Right lobe of liver (tissue), 6 donors: ENCODE data around the gene CLDN24. TPM values are rescaled to one million over a fixed set of nuclear protein-coding genes. Genes with fewer than 3 reads are reported as not detected.

Source experiments
- ATAC-seq, 4 donors: fragments of 200-7000 bp; cut with Tn5 transposase; one replicate each; pipeline ENCODE4 v1.9.1; 2020; ENCODE audit warnings: mild to moderate bottlenecking in 4 of 4, moderate library complexity in 4 of 4
- DNase-seq, 3 donors: peaks; one replicate each; pipeline ENCODE4 v3.0.0-alpha.2; 2020
- H3K27ac ChIP-seq, 3 donors: fragments of 200-600 bp; one replicate each; pipeline ENCODE4 v1.8.0; 2022
- H3K27me3 ChIP-seq, 2 donors: fragments of 200-600 bp; one replicate each; pipeline ENCODE4 v1.8.0; 2022
- H3K36me3 ChIP-seq, 4 donors: fragments of 200-600 bp; sonication (generic) in 1 of 4; one replicate each; pipeline versions ENCODE4 v1.5.1 to v1.8.0; 2017 to 2022; ENCODE audit warnings: control low read depth in 1 of 4
- H3K4me1 ChIP-seq, 4 donors: fragments of 200-600 bp; sonication (generic) in 1 of 4; one replicate each; pipeline versions ENCODE4 v1.5.1 to v1.8.0; 2017 to 2022; ENCODE audit warnings: control low read depth in 1 of 4
- H3K4me3 ChIP-seq, 3 donors: fragments of 200-600 bp; one replicate each; pipeline ENCODE4 v1.8.0; 2022
- H3K9me3 ChIP-seq, 4 donors: fragments of 200-600 bp; sonication (generic) in 1 of 4; one replicate each; pipeline versions ENCODE4 v1.5.1 to v1.8.0; 2017 to 2022; ENCODE audit warnings: control low read depth in 1 of 4
- POLR2A ChIP-seq: fragments of 450-650 bp; IDR thresholded peaks from one replicate; pipeline ENCODE4 v1.6.1; 2017; ENCODE audit warnings: antibody characterized with exemption, mild to moderate bottlenecking
- WGBS: methylation state at CpG from one replicate; pipeline ENCODE4 v1.1.6; 2018; ENCODE audit warnings: low coverage, low lambda C conversion rate; ENCODE audit not compliant: insufficient coverage; ENCODE audit errors: missing lambda C conversion rate; 5-methylcytosine and 5-hydroxymethylcytosine counted together
- intact Hi-C, 2 donors: fragments of 100-400 bp; cut with DNase I; formaldehyde crosslinking; loops; one replicate each; pipeline versions ENCODE4 v1.11.2 to v1.14.1; 2022
- total RNA-seq, 6 experiments: library from RNA; depleted of rRNA in 2 of 6; stranded (reverse); fragments of >200 nt in 2 of 6; fragmentation: NEBNext Ultra II Directional in 3 of 6; extraction: Animal tissue kit (Norgen Biotek cat#: 25700) in 3 of 6; gene quantifications; one replicate each; pipeline versions ENCODE4 v1.1.0 to v1.2.4, GENCODE V29; 2016 to 2023
- TF ChIP-seq, protein P1 (sequence below), 4 donors: fragments of 200-600 bp in 3 of 4; fragments of 450-650 bp in 1 of 4; IDR thresholded peaks; one replicate each; pipeline versions ENCODE4 v1.5.1 to v1.8.0; 2016 to 2022; ENCODE audit warnings: antibody characterized with exemption in 4 of 4, mild to moderate bottlenecking in 2 of 4
- donor health status: DM: no; HTN: yes; CAD: no.
- donor health status: DM: no; HTN: no; CAD: no.
- donor health status: DM: no; HTN: no; CAD: no.
- donor health status: DM: no; HTN: yes; CAD: no.
- donor health status: DM: no; HTN: yes; CAD: no.

CLDN24 gene
- total RNA-seq, 6 experiments from 2014 or later = not detected

DNA sequence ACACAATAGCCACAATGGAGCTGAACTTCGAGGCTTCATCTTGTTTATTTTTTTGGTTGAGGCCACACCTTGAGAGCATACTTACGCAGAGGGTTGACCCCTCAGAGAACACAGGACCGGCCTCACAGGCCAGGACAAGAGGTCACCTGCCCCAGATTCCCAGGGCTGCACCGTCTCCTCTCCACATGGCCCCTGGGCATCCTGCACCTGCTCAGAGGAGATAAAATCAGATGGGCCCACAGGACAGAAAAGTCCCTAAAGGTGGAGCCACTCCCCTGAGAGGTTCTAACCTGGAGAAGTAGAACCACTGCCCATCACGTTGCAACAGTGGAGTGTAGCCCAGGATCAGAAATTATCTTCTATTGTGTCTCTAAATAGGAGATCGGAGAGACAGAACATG, 1.1 kb upstream of the CLDN24 start:
- no peak for DNase-seq
- no peaks in the 10 kb centered on the region for H3K27me3 ChIP-seq
- no peak overlapping the region for H3K4me3 ChIP-seq
- no peak for TF ChIP-seq POLR2A
- TF ChIP-seq, protein P1, sequence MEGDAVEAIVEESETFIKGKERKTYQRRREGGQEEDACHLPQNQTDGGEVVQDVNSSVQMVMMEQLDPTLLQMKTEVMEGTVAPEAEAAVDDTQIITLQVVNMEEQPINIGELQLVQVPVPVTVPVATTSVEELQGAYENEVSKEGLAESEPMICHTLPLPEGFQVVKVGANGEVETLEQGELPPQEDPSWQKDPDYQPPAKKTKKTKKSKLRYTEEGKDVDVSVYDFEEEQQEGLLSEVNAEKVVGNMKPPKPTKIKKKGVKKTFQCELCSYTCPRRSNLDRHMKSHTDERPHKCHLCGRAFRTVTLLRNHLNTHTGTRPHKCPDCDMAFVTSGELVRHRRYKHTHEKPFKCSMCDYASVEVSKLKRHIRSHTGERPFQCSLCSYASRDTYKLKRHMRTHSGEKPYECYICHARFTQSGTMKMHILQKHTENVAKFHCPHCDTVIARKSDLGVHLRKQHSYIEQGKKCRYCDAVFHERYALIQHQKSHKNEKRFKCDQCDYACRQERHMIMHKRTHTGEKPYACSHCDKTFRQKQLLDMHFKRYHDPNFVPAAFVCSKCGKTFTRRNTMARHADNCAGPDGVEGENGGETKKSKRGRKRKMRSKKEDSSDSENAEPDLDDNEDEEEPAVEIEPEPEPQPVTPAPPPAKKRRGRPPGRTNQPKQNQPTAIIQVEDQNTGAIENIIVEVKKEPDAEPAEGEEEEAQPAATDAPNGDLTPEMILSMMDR (IDR thresholded peaks at IDR 0.05) = no peak
- no peak overlapping the region for H3K27ac ChIP-seq
- H3K9me3 ChIP-seq = no peaks in the 10 kb centered on the region
- no peaks in the 10 kb centered on the region for H3K4me1 ChIP-seq
- intact Hi-C loops = no loop called here
- H3K36me3 ChIP-seq = no peaks in the 10 kb centered on the region
- peak in 1 of 4 donors; percentile 28 for ATAC-seq
- WGBS = 84% methylated on average over 3 of the region's 6 CpGs

DNA sequence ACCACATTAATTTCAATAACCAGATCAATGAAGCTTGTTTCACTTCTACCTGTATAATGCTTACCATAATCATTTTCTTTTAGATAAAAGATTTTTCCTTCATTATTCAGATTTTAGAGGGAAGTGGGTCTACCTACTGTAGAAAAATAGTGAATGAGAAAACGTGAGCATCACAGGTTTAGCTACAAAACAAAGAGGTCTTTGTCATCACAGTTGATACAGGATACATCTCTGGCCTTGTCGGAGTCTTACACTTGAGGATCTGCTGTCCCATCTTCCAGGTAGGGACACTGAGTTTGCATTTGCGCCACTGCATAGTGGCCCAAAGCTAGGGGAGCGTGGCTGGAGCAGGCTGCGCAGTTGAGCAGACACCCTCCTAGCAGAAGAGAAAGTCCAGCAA, 710 bp downstream of the CLDN24 start:
- Histone ChIP-seq H3K36me3 (no peaks in the 10 kb centered on the region), H3K27me3 (no peaks in the 10 kb centered on the region), H3K4me1 (no peaks in the 10 kb centered on the region), H3K4me3 (no peak overlapping the region), H3K9me3 (no peaks in the 10 kb centered on the region), H3K27ac (no peak overlapping the region)
- no peak for ATAC-seq
- TF ChIP-seq POLR2A = no peak
- TF ChIP-seq, protein P1 (IDR thresholded peaks at IDR 0.05) = no peak
- DNase-seq = no peak
- WGBS = 88% methylated on average over 2 of the region's 5 CpGs
- intact Hi-C loops = no loop called here

DNA sequence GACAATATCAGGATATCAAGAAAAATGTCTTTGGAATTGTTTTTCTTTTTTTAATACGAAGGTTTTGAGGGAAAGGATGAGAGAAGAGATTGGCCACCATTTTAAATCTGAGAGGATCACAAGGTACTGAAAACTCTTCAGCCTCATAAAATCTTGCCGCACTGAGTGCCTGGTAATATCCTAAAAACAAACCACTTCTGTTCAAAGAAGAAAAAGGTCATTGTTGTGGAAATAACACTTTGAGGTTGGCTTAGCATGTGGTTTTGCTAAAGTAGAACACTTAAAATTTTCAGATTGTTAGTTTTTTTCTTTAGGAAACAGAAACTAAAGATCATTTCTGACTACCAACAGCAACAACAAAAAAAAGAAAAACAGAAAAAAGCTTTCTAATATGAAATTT, 1.1 kb downstream of the CLDN24 start:
- intact Hi-C loops = no loop called here
- WGBS = 73% methylated on average over 2 of the region's 2 CpGs
- no peak for DNase-seq
- ATAC-seq = no peak
- no peak overlapping the region for H3K27ac ChIP-seq
- peaks cover 0 to 2% (median 0%) of the 10 kb centered on the region in 4 donors for H3K36me3 ChIP-seq
- no peak overlapping the region for H3K4me3 ChIP-seq
- H3K27me3 ChIP-seq = no peaks in the 10 kb centered on the region
- H3K9me3 ChIP-seq = no peaks in the 10 kb centered on the region
- no peaks in the 10 kb centered on the region for H3K4me1 ChIP-seq
- no peak for TF ChIP-seq POLR2A
- TF ChIP-seq, protein P1 (IDR thresholded peaks at IDR 0.05) = no peak

DNA sequence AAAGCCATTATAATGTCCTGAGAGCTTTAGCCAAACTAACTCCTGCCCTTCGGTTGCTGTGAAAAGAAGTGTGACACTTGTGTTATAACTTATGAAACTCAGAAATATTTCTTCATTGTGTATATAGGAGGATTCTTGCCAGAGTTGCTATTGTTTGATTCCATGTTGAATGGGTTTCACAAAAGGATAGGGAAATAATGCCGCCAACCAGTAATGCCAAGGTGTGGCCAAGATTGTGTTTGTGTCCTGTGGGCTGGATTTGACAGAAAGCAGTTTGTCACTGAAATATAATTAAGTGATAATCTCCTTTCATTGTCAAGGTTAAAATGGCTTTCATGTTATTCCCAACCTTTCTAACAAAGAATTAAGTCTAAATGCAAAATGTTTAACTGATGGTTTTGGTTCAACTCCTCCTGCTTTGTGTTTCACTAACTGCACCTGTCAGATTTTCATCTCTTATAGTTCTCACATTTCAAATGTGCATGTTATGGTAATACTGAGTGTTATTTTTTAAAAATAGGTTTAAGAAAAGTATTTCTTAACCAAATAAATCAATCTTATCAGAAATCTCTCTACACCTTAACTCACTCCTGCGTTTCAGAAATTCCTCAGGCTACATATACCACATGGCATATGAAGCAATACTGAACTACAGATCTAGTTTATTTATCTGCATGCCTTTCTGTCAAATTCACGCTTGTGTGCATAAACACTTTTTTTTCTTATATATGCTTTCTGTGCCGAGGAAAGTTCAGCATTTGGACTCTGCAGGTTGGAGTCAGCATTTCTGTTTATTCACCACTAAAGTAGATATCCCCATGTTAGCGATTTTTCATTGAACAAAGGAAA, 1.8 kb downstream of the CLDN24 start, which contains the start of gene CLDN22:
CLDN22 (minus strand) TSS at position 66 of the 849 bp plus-strand sequence; CDS start at position 8, 58 bp downstream.
- Histone ChIP-seq H3K4me3 (no peak within 1 kb of the TSS), H3K9me3 (no peaks in the 10 kb centered on the region), H3K36me3 (peaks cover 0 to 8% (median 0%) of the 10 kb centered on the region in 4 donors), H3K4me1 (no peaks in the 10 kb centered on the region), H3K27ac (no peak within 1 kb of the TSS), H3K27me3 (no peaks in the 10 kb centered on the region)
- 77% methylated on average over 6 of the region's 6 CpGs for WGBS
- intact Hi-C loops = no loop called here
- TF ChIP-seq, protein P1 (IDR thresholded peaks at IDR 0.05) = no peak
- no peak for TF ChIP-seq POLR2A
- no peak for DNase-seq
- no peak for ATAC-seq
